ENCODE measurements around the gene RPS28.
"Not testable (repeated sequence)": the region's sequence is repeated elsewhere in the genome, so short reads cannot be mapped to it uniquely, and the experiment has no call there.

RPS28 gene

GRCh38 chr19:8320564-8321066 is 681 bp upstream of the RPS28 start:
- no peak for DNase-seq

GRCh38 chr19:8321986-8322637 is 816 bp downstream of the RPS28 start:
- no peak for DNase-seq

GRCh38 chr19:8322638-8322997 is 1.3 kb downstream of the RPS28 start:
- no peak for DNase-seq

- DNase-seq, result no peak
Measured at GRCh38 chr19:8323781-8324185, 2.5 kb downstream of the RPS28 start.

GRCh38 chr19:8324186-8325050 is 3.1 kb downstream of the RPS28 start:
- DNase-seq, result no peak

- DNase-seq, result no peak
Measured at GRCh38 chr19:8325454-8325853, 4.2 kb downstream of the RPS28 start.

- no peak for DNase-seq
Measured at GRCh38 chr19:8329996-8330395, 8.7 kb downstream of the RPS28 start.

GRCh38 chr19:8331263-8331845 is 10.1 kb downstream of the RPS28 start:
- DNase-seq, result no peak

GRCh38 chr19:8332976-8333766 is 11.9 kb downstream of the RPS28 start:
- no peak for DNase-seq

- DNase-seq, result no peak
Measured at GRCh38 chr19:8333767-8334457, 12.6 kb downstream of the RPS28 start.

GRCh38 chr19:8334458-8335342 is 13.4 kb downstream of the RPS28 start:
- DNase-seq, result peak; percentile 26

GRCh38 chr19:8335343-8336071 is 14.2 kb downstream of the RPS28 start:
- DNase-seq, result no peak

- DNase-seq, result no peak
Measured at GRCh38 chr19:8336072-8336569, 14.8 kb downstream of the RPS28 start.

- no peak for DNase-seq
Measured at GRCh38 chr19:8336660-8337059, 15.4 kb downstream of the RPS28 start.

- DNase-seq, result no peak
Measured at GRCh38 chr19:8337728-8338127, 16.4 kb downstream of the RPS28 start.

GRCh38 chr19:8338835-8339234 is 17.5 kb downstream of the RPS28 start:
- DNase-seq, result no peak

GRCh38 chr19:8340341-8341096 is 19.2 kb downstream of the RPS28 start:
- DNase-seq, result no peak

- DNase-seq, result not testable (repeated sequence)
Measured at GRCh38 chr19:8341504-8341903, 20.2 kb downstream of the RPS28 start.

- DNase-seq, result no peak
Measured at GRCh38 chr19:8342316-8342683, 21.0 kb downstream of the RPS28 start.

Data from fibroblast of skin of scalp (primary cell).